Neural crest cell (in vitro differentiated cells): ENCODE data around the gene SLC17A7. TPM values are rescaled to one million over a fixed set of nuclear protein-coding genes. Genes with fewer than 3 reads are reported as not detected.

Experiments used
- DNase-seq: peaks from one replicate; pipeline ENCODE4 v3.0.0; 2021; ENCODE audit warnings: low read depth, mixed read lengths, low spot score
- H3K27ac Mint-ChIP-seq: one replicate; pipeline ENCODE4 v1.8.0; 2021; ENCODE audit warnings: mild to moderate bottlenecking, mixed read lengths; ENCODE audit not compliant: unreplicated experiment
- H3K27me3 Mint-ChIP-seq: 2 replicates; pipeline ENCODE4 v1.8.0; 2021; ENCODE audit warnings: low read depth, mild to moderate bottlenecking, mixed read lengths
- H3K36me3 Mint-ChIP-seq: 2 replicates; pipeline ENCODE4 v1.8.0; 2021; ENCODE audit warnings: low read depth, mild to moderate bottlenecking, mixed read lengths
- H3K4me1 Mint-ChIP-seq: 2 replicates; pipeline ENCODE4 v1.8.0; 2021; ENCODE audit warnings: mixed read lengths
- H3K4me3 Mint-ChIP-seq: one replicate; pipeline ENCODE4 v1.8.0; 2021; ENCODE audit warnings: mild to moderate bottlenecking, mixed read lengths
- H3K9me3 Mint-ChIP-seq: 2 replicates; pipeline ENCODE4 v1.8.0; 2021; ENCODE audit warnings: mixed read lengths
- long read RNA-seq: library from polyadenylated mRNA; unstranded; transcript quantifications from one replicate; pipeline ENCODE4 v2.0.0, GENCODE V29; 2020
- total RNA-seq: library from RNA; stranded (reverse); gene quantifications from 2 replicates; pipeline ENCODE4 v1.2.1, GENCODE V29; 2021
- TF ChIP-seq, protein P1 (sequence below): fragments of 200-600 bp; sonication (generic); conservative IDR thresholded peaks from 2 replicates; pipeline ENCODE4 v1.5.0; 2021; ENCODE audit warnings: antibody characterized with exemption, mild to moderate bottlenecking

SLC17A7 gene
- total RNA-seq, result 0.23 TPM in 1 of 2 replicates, not detected in the other
- long read RNA-seq, result 0 reads

- Mint-ChIP-seq H3K4me1 (peaks cover 19% of the 10 kb centered on the region), H3K36me3 (no peaks in the 10 kb centered on the region), H3K9me3 (no peaks in the 10 kb centered on the region), H3K4me3 (peak within 1 kb of the TSS; percentile 86), H3K27ac (no peak within 1 kb of the TSS), H3K27me3 (peaks cover 77% of the 10 kb centered on the region)
- TF ChIP-seq, protein P1, sequence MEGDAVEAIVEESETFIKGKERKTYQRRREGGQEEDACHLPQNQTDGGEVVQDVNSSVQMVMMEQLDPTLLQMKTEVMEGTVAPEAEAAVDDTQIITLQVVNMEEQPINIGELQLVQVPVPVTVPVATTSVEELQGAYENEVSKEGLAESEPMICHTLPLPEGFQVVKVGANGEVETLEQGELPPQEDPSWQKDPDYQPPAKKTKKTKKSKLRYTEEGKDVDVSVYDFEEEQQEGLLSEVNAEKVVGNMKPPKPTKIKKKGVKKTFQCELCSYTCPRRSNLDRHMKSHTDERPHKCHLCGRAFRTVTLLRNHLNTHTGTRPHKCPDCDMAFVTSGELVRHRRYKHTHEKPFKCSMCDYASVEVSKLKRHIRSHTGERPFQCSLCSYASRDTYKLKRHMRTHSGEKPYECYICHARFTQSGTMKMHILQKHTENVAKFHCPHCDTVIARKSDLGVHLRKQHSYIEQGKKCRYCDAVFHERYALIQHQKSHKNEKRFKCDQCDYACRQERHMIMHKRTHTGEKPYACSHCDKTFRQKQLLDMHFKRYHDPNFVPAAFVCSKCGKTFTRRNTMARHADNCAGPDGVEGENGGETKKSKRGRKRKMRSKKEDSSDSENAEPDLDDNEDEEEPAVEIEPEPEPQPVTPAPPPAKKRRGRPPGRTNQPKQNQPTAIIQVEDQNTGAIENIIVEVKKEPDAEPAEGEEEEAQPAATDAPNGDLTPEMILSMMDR, result no peak
- DNase-seq, result no peak
Measured at GRCh38 chr19:49441210-49441959, at the start of gene SLC17A7. Gene SLC17A7, minus strand, starts transcription at chr19:49441527. Its CDS starts 148 bp downstream, at chr19:49441379.

DNA sequence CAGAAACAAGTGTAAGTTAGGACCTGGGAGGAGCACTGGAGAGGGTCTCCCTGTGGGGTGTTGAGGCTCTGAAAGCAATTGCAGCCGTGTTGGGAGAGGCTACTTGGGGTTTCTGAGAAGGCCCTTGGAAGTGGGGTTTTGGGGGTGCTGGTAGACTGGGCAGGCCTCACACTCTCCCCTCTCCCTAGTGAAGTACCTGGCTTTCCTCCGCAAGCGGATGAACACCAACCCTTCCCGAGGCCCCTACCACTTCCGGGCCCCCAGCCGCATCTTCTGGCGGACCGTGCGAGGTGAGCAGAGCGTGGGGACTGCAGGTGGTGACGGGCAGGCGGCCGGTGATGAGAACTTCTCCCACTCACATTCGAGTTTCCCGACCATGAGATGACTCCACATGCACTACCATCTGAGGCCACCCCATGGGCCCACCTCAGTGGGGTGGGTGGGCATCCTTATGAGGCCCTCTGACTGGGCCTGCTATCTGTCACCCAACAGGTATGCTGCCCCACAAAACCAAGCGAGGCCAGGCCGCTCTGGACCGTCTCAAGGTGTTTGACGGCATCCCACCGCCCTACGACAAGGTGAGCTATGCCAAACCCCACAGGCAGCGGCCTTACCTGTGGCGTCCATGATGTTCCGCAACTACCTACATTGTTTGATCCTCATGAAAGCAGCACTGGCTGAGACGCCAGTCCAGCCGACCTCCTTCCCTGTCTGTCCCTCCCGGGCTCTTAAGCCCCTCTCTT, 49.1 kb upstream of the SLC17A7 start:
- DNase-seq, result no peak
- peak overlapping the region; percentile 62 for H3K27ac Mint-ChIP-seq
- no peaks in the 10 kb centered on the region for H3K9me3 Mint-ChIP-seq
- peaks cover 23% of the 10 kb centered on the region for H3K27me3 Mint-ChIP-seq
- H3K36me3 Mint-ChIP-seq, result peaks cover 48% of the 10 kb centered on the region
- peak overlapping the region; percentile 98 for H3K4me3 Mint-ChIP-seq
- H3K4me1 Mint-ChIP-seq, result peaks cover 44% of the 10 kb centered on the region
- TF ChIP-seq, protein P1, result no peak

GRCh38 chr19:49489601-49490167, 48.4 kb upstream of the SLC17A7 start:
- TF ChIP-seq, protein P1, result no peak
- Mint-ChIP-seq H3K36me3 (peaks cover 48% of the 10 kb centered on the region), H3K27me3 (peaks cover 18% of the 10 kb centered on the region), H3K27ac (peak overlapping the region; percentile 62), H3K4me1 (peaks cover 40% of the 10 kb centered on the region), H3K4me3 (peak overlapping the region; percentile 98), H3K9me3 (no peaks in the 10 kb centered on the region)
- no peak for DNase-seq

DNA sequence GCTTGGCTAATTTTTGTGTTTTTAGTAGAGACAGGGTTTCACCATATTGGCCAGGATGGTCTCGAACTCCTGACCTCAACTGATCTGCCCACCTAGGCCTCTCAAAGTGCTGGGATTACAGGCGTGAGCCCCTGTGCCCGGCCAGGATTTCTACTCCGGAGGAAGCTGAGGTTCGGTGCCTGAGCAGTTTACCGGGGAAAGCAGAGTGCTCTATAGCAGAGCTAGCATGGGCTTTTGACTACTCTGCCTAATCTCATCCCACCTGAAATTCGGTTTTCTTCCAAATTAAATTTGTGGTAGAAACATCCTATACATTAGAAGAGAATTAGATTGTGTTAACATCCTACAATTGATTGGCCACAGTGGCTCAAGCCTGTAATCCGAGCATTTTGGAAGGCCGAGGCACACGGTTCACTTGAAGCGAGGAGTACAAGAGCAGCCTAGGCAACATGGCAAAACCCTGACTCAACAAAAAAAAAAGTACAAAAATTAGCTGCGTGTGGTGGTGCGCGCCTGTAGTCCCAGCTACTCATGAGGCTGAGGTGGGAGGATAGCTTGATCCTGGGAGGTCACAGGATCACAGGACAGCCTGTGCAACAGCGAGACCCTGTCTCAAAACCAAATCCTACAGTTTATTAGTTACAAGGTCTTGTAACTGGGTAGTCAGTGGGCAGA, 47.7 kb upstream of the SLC17A7 start:
- H3K36me3 Mint-ChIP-seq, result peaks cover 48% of the 10 kb centered on the region
- H3K9me3 Mint-ChIP-seq, result no peaks in the 10 kb centered on the region

More for the DNA sequence above, 47.7 kb upstream of the SLC17A7 start:
- Mint-ChIP-seq H3K4me1 (peaks cover 40% of the 10 kb centered on the region), H3K4me3 (peak overlapping the region; percentile 98), H3K27me3 (peaks cover 18% of the 10 kb centered on the region), H3K27ac (peak overlapping the region; percentile 98)
- TF ChIP-seq, protein P1, result no peak
- DNase-seq, result no peak
